Neural cell (in vitro differentiated cells): ENCODE measurements around the gene SOCS3.
"Not testable (repeated sequence)": the region's sequence is repeated elsewhere in the genome, so short reads cannot be mapped to it uniquely, and the experiment has no call there.

Experiments
- EP300 ChIP-seq: fragments of 450-650 bp; conservative IDR thresholded peaks from 2 replicates; pipeline ENCODE4 v1.6.1; 2014; ENCODE audit warnings: antibody characterized with exemption, mild to moderate bottlenecking, moderate library complexity; ENCODE audit not compliant: poor library complexity, severe bottlenecking
- EZH2 ChIP-seq: fragments of 200-600, 300-800 bp; shearing (Covaris generic), sonication (generic); IDR thresholded peaks from 2 replicates; pipeline ENCODE4 v1.6.1; 2014; ENCODE audit warnings: antibody characterized with exemption, low read length, borderline replicate concordance, mild to moderate bottlenecking; ENCODE audit not compliant: insufficient read depth, poor library complexity, severe bottlenecking
- POLR2AphosphoS5 ChIP-seq: IDR thresholded peaks from 2 replicates; pipeline ENCODE4 v1.6.1; 2012
- RAD21 ChIP-seq: fragments of 450-650 bp; conservative IDR thresholded peaks from 2 replicates; pipeline ENCODE4 v1.6.1; 2014; ENCODE audit warnings: antibody characterized with exemption, mild to moderate bottlenecking, moderate library complexity
- TAF1 ChIP-seq: IDR thresholded peaks from 2 replicates; pipeline ENCODE4 v1.6.1; 2012; ENCODE audit warnings: low read depth
- TF ChIP-seq, protein P1 (sequence below): fragments of 450-650 bp; IDR thresholded peaks from 2 replicates; pipeline ENCODE4 v1.5.1; 2014; ENCODE audit warnings: antibody characterized with exemption, mild to moderate bottlenecking, moderate library complexity; ENCODE audit not compliant: poor library complexity, severe bottlenecking
- TF ChIP-seq, protein P2 (sequence below): IDR thresholded peaks from 2 replicates; pipeline ENCODE4 v1.6.1; 2012; ENCODE audit warnings: borderline replicate concordance

DNA sequence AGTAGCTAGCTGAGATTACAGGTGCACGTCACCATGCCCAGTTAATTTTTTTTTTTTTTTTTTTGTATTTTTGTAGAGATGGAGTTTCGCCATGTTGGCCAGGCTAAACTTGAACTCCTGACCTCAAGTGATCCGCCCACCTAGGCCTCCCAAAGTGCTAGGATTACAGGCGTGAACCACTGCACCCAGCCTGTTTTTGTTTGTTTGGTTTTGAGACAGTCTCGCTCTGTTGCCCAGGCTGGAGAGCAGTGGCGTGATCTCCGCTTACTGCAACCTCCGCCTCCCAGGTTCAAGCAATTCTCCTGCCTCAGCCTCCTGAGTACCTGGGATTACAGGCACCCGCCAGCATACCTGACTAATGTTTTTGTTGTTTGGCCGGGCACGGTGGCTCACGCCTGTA is 28.5 kb downstream of the SOCS3 start:
- not testable (repeated sequence) for TF ChIP-seq RAD21, EP300, EZH2, POLR2AphosphoS5, TAF1
- TF ChIP-seq, protein P1, sequence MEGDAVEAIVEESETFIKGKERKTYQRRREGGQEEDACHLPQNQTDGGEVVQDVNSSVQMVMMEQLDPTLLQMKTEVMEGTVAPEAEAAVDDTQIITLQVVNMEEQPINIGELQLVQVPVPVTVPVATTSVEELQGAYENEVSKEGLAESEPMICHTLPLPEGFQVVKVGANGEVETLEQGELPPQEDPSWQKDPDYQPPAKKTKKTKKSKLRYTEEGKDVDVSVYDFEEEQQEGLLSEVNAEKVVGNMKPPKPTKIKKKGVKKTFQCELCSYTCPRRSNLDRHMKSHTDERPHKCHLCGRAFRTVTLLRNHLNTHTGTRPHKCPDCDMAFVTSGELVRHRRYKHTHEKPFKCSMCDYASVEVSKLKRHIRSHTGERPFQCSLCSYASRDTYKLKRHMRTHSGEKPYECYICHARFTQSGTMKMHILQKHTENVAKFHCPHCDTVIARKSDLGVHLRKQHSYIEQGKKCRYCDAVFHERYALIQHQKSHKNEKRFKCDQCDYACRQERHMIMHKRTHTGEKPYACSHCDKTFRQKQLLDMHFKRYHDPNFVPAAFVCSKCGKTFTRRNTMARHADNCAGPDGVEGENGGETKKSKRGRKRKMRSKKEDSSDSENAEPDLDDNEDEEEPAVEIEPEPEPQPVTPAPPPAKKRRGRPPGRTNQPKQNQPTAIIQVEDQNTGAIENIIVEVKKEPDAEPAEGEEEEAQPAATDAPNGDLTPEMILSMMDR, result not testable (repeated sequence)
- TF ChIP-seq, protein P2, sequence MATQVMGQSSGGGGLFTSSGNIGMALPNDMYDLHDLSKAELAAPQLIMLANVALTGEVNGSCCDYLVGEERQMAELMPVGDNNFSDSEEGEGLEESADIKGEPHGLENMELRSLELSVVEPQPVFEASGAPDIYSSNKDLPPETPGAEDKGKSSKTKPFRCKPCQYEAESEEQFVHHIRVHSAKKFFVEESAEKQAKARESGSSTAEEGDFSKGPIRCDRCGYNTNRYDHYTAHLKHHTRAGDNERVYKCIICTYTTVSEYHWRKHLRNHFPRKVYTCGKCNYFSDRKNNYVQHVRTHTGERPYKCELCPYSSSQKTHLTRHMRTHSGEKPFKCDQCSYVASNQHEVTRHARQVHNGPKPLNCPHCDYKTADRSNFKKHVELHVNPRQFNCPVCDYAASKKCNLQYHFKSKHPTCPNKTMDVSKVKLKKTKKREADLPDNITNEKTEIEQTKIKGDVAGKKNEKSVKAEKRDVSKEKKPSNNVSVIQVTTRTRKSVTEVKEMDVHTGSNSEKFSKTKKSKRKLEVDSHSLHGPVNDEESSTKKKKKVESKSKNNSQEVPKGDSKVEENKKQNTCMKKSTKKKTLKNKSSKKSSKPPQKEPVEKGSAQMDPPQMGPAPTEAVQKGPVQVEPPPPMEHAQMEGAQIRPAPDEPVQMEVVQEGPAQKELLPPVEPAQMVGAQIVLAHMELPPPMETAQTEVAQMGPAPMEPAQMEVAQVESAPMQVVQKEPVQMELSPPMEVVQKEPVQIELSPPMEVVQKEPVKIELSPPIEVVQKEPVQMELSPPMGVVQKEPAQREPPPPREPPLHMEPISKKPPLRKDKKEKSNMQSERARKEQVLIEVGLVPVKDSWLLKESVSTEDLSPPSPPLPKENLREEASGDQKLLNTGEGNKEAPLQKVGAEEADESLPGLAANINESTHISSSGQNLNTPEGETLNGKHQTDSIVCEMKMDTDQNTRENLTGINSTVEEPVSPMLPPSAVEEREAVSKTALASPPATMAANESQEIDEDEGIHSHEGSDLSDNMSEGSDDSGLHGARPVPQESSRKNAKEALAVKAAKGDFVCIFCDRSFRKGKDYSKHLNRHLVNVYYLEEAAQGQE, result not testable (repeated sequence)
